Suprapubic skin (tissue), 3 donors: Measurements from ENCODE around the gene TRAPPC1.

Experiments
- EP300 ChIP-seq: sonication (generic); formaldehyde crosslinking; IDR thresholded peaks from one replicate; pipeline ENCODE4 v1.6.1; 2017; ENCODE audit warnings: antibody characterized with exemption
- TF ChIP-seq, protein P1 (sequence below), 2 donors: fragments of 200-600 bp in 1 of 2; fragments of 450-650 bp in 1 of 2; sonication (generic) in 1 of 2; IDR thresholded peaks; one replicate each; pipeline ENCODE4 v1.5.1; 2016 to 2019; ENCODE audit warnings: antibody characterized with exemption in 2 of 2, mild to moderate bottlenecking in 1 of 2, moderate library complexity in 1 of 2

GRCh38 chr17:7940743-7941142, 9.0 kb upstream of the TRAPPC1 start:
- TF ChIP-seq EP300 = no peak
- TF ChIP-seq, protein P1, sequence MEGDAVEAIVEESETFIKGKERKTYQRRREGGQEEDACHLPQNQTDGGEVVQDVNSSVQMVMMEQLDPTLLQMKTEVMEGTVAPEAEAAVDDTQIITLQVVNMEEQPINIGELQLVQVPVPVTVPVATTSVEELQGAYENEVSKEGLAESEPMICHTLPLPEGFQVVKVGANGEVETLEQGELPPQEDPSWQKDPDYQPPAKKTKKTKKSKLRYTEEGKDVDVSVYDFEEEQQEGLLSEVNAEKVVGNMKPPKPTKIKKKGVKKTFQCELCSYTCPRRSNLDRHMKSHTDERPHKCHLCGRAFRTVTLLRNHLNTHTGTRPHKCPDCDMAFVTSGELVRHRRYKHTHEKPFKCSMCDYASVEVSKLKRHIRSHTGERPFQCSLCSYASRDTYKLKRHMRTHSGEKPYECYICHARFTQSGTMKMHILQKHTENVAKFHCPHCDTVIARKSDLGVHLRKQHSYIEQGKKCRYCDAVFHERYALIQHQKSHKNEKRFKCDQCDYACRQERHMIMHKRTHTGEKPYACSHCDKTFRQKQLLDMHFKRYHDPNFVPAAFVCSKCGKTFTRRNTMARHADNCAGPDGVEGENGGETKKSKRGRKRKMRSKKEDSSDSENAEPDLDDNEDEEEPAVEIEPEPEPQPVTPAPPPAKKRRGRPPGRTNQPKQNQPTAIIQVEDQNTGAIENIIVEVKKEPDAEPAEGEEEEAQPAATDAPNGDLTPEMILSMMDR (IDR thresholded peaks at IDR 0.05) = no peak
